GM23338 (cell line): ENCODE measurements around the gene CSF2. TPM values are rescaled to one million over a fixed set of nuclear protein-coding genes. Genes with fewer than 3 reads are reported as not detected.

Experiments used
- ATAC-seq: fragments of 200-7000 bp; cut with Tn5 transposase; 3 replicates; pipeline ENCODE4 v1.9.1; 2020
- DNase-seq: peaks from one replicate; pipeline ENCODE4 v3.0.0-alpha.2; 2015; ENCODE audit warnings: low spot score
- H2AFZ ChIP-seq: fragments of 200-600 bp; sonication (generic); 2 replicates; pipeline ENCODE4 v1.8.0; 2016; ENCODE audit warnings: antibody characterized with exemption, mild to moderate bottlenecking, moderate library complexity
- H3F3A ChIP-seq: fragments of 200-600 bp; sonication (generic); replicated peaks from 2 replicates; pipeline ENCODE4 v1.8.0; 2017; ENCODE audit warnings: antibody characterized with exemption, mixed run types, low read depth
- H3K27ac ChIP-seq: fragments of 200-600 bp; sonication (generic); 2 replicates; pipeline ENCODE4 v1.6.1; 2016; ENCODE audit warnings: low read depth
- H3K27me3 ChIP-seq: fragments of 200-600 bp; sonication (generic); 2 replicates; pipeline ENCODE4 v1.8.0; 2016; ENCODE audit warnings: mild to moderate bottlenecking, mixed run types, moderate library complexity; ENCODE audit not compliant: insufficient read depth
- H3K36me3 ChIP-seq: fragments of 200-600 bp; sonication (generic); 2 replicates; pipeline ENCODE4 v1.8.0; 2016; ENCODE audit warnings: mild to moderate bottlenecking; ENCODE audit not compliant: insufficient read depth
- H3K4me1 ChIP-seq: fragments of 200-600 bp; sonication (generic); 2 replicates; pipeline ENCODE4 v1.8.0; 2016; ENCODE audit warnings: mild to moderate bottlenecking, moderate library complexity; ENCODE audit not compliant: insufficient read depth
- H3K4me2 ChIP-seq: fragments of 200-600 bp; sonication (generic); 2 replicates; pipeline ENCODE4 v1.7.1; 2017; ENCODE audit warnings: mixed run types
- H3K4me3 ChIP-seq: fragments of 200-600 bp; sonication (generic); 2 replicates; pipeline ENCODE4 v1.6.1; 2016; ENCODE audit warnings: mixed run types
- H3K79me2 ChIP-seq: fragments of 200-600 bp; sonication (generic); replicated peaks from 2 replicates; pipeline ENCODE4 v1.8.0; 2017; ENCODE audit warnings: mild to moderate bottlenecking; ENCODE audit not compliant: insufficient read depth
- H3K9me2 ChIP-seq: fragments of 200-600 bp; sonication (generic); 2 replicates; pipeline ENCODE4 v1.8.0; 2017; ENCODE audit not compliant: insufficient read depth
- H4K20me1 ChIP-seq: fragments of 200-600 bp; sonication (generic); replicated peaks from 2 replicates; pipeline ENCODE4 v1.8.0; 2017; ENCODE audit warnings: mild to moderate bottlenecking; ENCODE audit not compliant: insufficient read depth
- H3K27ac Mint-ChIP-seq: 2 replicates; pipeline ENCODE4 v1.8.0; 2020; ENCODE audit warnings: inconsistent platforms, mild to moderate bottlenecking, moderate library complexity, mixed read lengths
- H3K27me3 Mint-ChIP-seq: 3 replicates; pipeline ENCODE4 v1.8.0; 2022; ENCODE audit warnings: low read depth, mild to moderate bottlenecking, moderate library complexity, mixed read lengths, inconsistent platforms; ENCODE audit not compliant: insufficient read depth, poor library complexity
- H3K36me3 Mint-ChIP-seq: 3 replicates; pipeline ENCODE4 v1.8.0; 2021; ENCODE audit warnings: low read depth, mild to moderate bottlenecking, inconsistent platforms, moderate library complexity, mixed read lengths
- H3K4me1 Mint-ChIP-seq: 3 replicates; pipeline ENCODE4 v1.8.0; 2020; ENCODE audit warnings: mild to moderate bottlenecking, inconsistent platforms, mixed read lengths
- H3K4me3 Mint-ChIP-seq: 3 replicates; pipeline ENCODE4 v1.8.0; 2021; ENCODE audit warnings: moderate library complexity, mild to moderate bottlenecking, inconsistent platforms, mixed read lengths
- H3K9me3 Mint-ChIP-seq: 3 replicates; pipeline ENCODE4 v1.8.0; 2020; ENCODE audit warnings: moderate library complexity, mild to moderate bottlenecking, inconsistent platforms, mixed read lengths
- CREB1 ChIP-seq: fragments of 250-450 bp; sonication (Bioruptor Pico); IDR thresholded peaks from 2 replicates; pipeline ENCODE4 v1.5.0; 2020; ENCODE audit warnings: low read depth, mild to moderate bottlenecking, moderate library complexity
- CTCF ChIP-seq, 2 experiments: fragments of 200-600 bp in 1 of 2; sonication (generic) in 1 of 2; conservative IDR thresholded peaks; 2 replicates each; pipeline versions ENCODE4 v1.5.1 to v1.6.1; 2016 to 2017; ENCODE audit warnings: antibody characterized with exemption in 2 of 2, low read depth in 2 of 2, mild to moderate bottlenecking in 2 of 2, moderate library complexity in 1 of 2
- ETS1 ChIP-seq: IDR thresholded peaks from 2 replicates; pipeline ENCODE4 v1.6.1; 2016; ENCODE audit warnings: antibody characterized with exemption
- EZH2 ChIP-seq: fragments of 200-600 bp; sonication (generic); IDR thresholded peaks from one replicate; pipeline ENCODE4 v1.8.0; 2017; ENCODE audit warnings: antibody characterized with exemption, mild to moderate bottlenecking, low read depth; ENCODE audit not compliant: unreplicated experiment
- JUNB ChIP-seq: IDR thresholded peaks from one replicate; pipeline ENCODE4 v1.6.1; 2016; ENCODE audit warnings: antibody characterized with exemption; ENCODE audit not compliant: unreplicated experiment
- NANOG ChIP-seq: IDR thresholded peaks from 2 replicates; pipeline ENCODE4 v1.6.1; 2016; ENCODE audit warnings: antibody characterized with exemption, borderline replicate concordance
- POLR2AphosphoS5 ChIP-seq: IDR thresholded peaks from 2 replicates; pipeline ENCODE4 v1.6.1; 2016; ENCODE audit warnings: antibody characterized with exemption, low read depth
- REST ChIP-seq: IDR thresholded peaks from one replicate; pipeline ENCODE4 v1.6.1; 2018; ENCODE audit warnings: antibody characterized with exemption; ENCODE audit not compliant: unreplicated experiment
- STAT1 ChIP-seq: IDR thresholded peaks from one replicate; pipeline ENCODE4 v1.6.1; 2016; ENCODE audit warnings: antibody characterized with exemption; ENCODE audit not compliant: unreplicated experiment
- ZNF114 ChIP-seq: fragments of 250-450 bp; sonication (Bioruptor Pico); IDR thresholded peaks from 2 replicates; pipeline ENCODE4 v1.5.0; 2020; ENCODE audit warnings: mild to moderate bottlenecking, moderate library complexity
- ZNF462 ChIP-seq: fragments of 250-450 bp; sonication (Bioruptor Pico); IDR thresholded peaks from 2 replicates; pipeline ENCODE4 v1.5.0; 2020; ENCODE audit warnings: mild to moderate bottlenecking, moderate library complexity
- polyA plus RNA-seq: library from polyadenylated mRNA; unstranded; fragments of >200 nt; fragmentation: Nextera tagmentation; extraction: Ambion mirVana; gene quantifications from 2 replicates; pipeline ENCODE4 v1.2.1, GENCODE V29; 2016
- total RNA-seq: library from RNA; depleted of rRNA; stranded (reverse); fragments of >200 nt; shearing (Covaris generic); gene quantifications from 2 replicates; pipeline ENCODE4 v1.2.3, GENCODE V29; 2014

Gene CSF2
- total and polyA plus RNA-seq, 2 experiments from 2014 or later = not detected

GRCh38 chr5:132102101-132102701 is 28.6 kb downstream of the CSF2 start:
- H3K4me2 ChIP-seq = no peak overlapping the region
- H3K9me2 ChIP-seq = no peaks in the 10 kb centered on the region
- H3K27me3 ChIP-seq = no peaks in the 10 kb centered on the region
- H3K27ac Mint-ChIP-seq = no peak overlapping the region
- H3K4me1 ChIP-seq = no peaks in the 10 kb centered on the region
- H3K36me3 ChIP-seq = no peaks in the 10 kb centered on the region
- no peak for TF ChIP-seq ETS1
- TF ChIP-seq ZNF114 (CRISPR knock-in tag) = no peak
- TF ChIP-seq JUNB = no peak
- TF ChIP-seq STAT1 = no peak
- no peak for TF ChIP-seq POLR2AphosphoS5
- no peak for TF ChIP-seq REST
- no peak for TF ChIP-seq CREB1 (CRISPR knock-in tag)
- TF ChIP-seq ZNF462 = no peak
- TF ChIP-seq EZH2 = no peak
- TF ChIP-seq CTCF (conservative IDR thresholded peaks at IDR 0.05; ENCODE audit: low read depth in 2 of 2) = no peak
- TF ChIP-seq NANOG = no peak
- H3K27me3 Mint-ChIP-seq = no peaks in the 10 kb centered on the region
- no peaks in the 10 kb centered on the region for H3F3A ChIP-seq
- DNase-seq (no peak), ATAC-seq (no peak)
- no peaks in the 10 kb centered on the region for H4K20me1 ChIP-seq
- no peak overlapping the region for H3K4me3 Mint-ChIP-seq
- no peak overlapping the region for H3K4me3 ChIP-seq
- no peak overlapping the region for H2AFZ ChIP-seq
- no peaks in the 10 kb centered on the region for H3K4me1 Mint-ChIP-seq
- no peaks in the 10 kb centered on the region for H3K79me2 ChIP-seq
- H3K36me3 Mint-ChIP-seq = no peaks in the 10 kb centered on the region
- H3K9me3 Mint-ChIP-seq = no peaks in the 10 kb centered on the region
- no peak overlapping the region for H3K27ac ChIP-seq
